NCI-H1048 (cell line): ENCODE results near the gene KATNAL1.

ENCODE experiments used
- DNase-seq: peaks from one replicate; lab custom pipeline; 2025; lab: John Stamatoyannopoulos, UW

Gene KATNAL1

GRCh38 chr13:30307194-30307970 is at the start of gene KATNAL1:
TSS of gene KATNAL1 (minus strand) at chr13:30307551. CDS start at chr13:30283777, 23,774 bp downstream.
- DNase-seq: peak; percentile 44

- DNase-seq: no peak
Measured at GRCh38 chr13:30355839-30356238, 48.5 kb upstream of the KATNAL1 start.

DNA sequence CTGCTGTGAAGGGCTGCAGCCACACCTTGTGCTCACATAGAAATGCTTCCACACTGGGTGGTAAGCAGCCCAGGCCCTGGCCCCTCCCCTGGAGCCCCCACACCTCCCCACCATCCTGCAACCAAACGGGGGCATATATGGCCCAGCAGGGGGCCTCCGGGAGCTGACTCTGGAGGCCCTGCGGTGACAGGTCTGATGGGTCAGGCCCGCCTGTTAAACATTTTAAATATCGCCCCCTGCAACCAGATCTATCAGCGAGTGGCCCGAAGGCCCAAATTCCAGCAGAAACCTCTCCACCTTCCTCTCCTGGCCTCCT is 48.0 kb upstream of the KATNAL1 start:
- DNase-seq: no peak

DNA sequence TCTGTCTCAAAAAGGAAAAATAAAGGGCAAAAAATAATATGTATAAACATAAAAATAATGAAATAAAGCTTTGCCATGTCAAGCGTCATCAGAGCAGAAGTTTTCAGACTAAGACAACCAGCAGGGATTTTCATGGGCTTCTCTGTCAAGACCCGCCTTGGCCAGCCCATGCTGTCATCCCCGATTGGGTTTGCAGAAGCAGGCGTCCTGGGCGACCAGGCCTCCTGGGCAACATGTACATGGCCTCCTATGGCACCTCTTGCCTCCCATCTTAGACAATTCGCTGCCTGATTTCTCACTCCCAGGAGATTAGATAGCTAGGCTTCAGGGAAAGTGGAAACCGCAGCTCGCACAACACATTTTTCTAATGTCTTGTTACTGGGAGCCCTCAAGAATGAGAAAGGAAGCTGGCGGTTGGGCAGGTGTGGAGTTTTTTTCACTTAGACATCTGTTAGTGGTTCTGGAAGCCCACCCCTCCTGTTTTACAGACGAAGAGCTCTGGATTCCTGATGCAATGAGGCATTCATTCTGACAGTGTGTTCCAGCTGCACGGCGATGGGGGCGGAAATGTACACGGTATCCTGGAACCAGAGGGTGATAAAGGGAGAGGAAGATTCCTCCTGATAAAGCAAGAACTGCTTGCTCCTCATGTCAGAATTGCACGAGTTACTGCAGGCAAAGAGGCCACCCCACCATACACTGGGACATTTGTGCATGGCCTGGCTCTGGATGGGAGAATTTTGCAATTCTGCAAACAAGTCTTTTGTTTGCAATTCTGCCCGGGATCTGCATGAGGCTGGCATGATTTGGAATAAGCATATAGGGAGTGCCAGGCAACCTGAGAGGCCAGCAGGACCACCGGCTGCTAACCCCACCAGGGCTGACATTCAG is 47.4 kb upstream of the KATNAL1 start:
- no peak for DNase-seq

DNA sequence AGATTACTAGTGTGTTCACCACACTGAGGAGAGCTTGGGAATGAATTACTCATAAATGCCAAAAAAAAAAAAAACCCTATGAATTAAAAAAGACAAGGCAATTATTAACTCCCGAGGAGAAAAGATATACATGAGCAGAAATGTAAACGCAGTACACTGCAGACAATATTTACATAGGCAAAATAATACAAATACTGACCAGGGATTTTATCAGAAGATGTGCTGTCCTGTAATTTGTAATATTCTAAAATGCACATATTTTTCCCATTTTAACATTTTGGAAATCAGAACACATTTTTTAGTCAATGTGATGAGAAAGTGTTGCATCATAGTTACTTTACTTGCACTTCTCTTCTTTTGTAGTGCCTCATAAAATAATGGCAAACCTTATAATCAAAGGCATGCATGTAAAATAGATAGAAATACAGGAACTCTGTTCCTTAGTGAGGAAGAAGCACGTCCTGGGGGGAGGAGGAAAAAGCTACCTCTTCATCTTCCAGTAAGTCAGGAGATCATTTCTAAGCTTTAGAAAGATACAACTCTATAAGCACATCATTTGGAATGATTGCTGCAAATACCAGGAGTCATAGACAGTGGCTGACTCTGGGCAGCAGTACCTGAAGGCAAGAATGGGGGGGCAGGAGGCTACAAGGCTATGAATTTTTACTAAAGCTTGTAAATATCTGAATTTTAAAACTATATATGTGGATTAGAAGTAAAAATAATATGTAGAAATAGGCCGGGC is 46.3 kb upstream of the KATNAL1 start:
- DNase-seq: no peak

DNA sequence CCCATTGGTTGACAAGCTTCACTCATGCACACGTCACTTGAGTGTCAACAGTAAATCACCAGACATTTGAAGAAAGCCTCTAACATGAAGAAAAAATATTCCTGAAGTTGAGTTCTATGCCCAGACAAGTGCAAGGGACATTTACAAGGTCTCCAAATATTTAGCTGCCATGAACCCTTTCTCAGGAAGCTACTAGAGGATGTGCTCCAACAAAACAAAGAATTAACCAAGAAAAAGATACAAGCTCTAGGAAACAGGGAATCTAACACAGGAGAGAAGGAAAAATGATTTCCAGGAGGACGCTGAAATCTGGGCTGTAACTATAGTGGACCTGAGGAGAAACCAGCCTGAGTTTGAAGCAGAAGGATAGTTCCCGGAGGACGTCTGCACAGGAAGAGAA is 45.7 kb upstream of the KATNAL1 start:
- DNase-seq: no peak

DNA sequence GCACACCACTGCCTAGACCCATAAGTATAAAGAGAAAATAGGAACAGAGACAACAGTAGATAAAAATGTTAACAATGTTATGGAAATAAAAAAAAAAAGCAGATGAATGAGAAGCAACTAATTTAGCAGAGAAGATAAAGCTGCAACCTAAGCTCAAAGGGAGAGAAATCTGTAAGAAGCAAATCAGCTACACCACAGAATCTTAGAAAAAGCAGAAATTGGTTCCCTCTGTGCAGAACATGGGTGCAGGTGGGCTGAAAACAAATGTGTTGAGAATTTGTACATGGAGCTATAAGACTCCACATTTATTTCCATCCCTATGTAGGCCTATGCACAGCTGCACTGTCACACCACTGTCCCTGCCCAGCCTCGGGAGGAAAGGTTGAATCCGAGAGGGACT is 44.8 kb upstream of the KATNAL1 start:
- no peak for DNase-seq

- DNase-seq: no peak
Measured at GRCh38 chr13:30346789-30347167, 39.4 kb upstream of the KATNAL1 start.

- no peak for DNase-seq
Measured at GRCh38 chr13:30346153-30346788, 38.9 kb upstream of the KATNAL1 start.

DNA sequence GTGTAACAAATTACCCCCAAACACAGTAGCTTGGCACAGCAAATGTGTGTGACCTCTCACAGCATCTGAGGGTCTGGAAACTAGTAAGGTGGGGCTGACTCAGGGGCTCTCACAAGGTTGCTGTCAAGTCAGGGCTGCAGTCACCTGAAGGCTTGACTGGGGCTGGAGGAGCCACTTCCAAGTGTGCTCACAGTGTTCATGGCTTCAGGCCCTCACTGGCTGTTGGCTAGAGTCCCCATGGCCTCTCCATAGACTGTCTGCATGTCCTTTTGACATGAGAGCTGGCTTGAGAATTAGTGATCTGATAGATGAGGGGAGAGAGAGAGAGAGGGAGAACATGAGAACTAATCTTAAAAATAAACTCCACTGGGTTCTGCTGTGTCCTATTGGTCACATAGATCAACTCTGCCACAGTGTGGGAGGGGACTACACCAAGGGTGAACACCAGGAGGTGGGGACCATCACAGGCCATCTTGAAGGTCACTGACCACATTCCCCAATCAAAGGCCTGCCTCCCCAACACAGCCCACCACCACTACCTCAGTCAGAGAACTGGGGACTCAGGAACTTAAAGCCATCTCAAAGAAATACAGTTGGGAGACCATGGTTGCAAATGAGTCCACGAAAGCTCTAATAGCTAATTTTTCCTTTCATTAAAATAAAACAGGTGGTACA is 38.2 kb upstream of the KATNAL1 start:
- DNase-seq: no peak

DNA sequence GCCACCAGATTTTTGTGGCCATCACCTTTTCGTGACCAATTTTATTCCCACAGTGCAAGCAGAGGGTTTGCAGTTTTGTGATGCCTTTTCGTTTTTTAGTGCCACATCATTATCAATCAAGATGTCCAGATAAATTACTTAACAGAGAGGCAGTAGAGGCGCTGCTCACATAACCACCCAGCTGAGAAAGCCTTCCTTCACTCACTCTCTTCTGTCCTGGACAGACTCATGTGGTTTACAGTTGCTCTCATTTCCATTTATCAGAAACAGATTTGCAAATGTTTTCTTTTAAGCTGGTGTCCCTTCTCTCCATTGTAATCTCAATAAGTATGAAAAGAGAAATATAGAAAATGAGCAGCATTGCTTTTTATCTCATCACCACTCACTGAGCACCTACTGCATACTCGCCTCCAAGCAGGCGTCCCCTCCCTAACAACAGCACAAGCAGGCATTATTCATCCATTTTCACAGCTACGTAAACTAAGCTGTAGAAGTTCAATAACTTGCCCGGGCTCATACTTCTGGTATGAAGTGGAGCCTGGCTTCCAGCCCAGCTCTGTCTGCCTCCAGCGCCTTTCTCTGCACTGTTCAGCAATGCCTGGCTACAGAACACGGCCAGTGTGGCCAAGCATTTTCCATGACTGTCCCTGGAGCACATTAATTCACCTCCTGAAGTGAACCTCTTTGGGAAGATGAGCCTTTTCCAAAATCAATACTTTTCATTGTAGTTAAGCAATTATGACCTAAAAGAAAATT is 34.6 kb upstream of the KATNAL1 start:
- DNase-seq: no peak

DNA sequence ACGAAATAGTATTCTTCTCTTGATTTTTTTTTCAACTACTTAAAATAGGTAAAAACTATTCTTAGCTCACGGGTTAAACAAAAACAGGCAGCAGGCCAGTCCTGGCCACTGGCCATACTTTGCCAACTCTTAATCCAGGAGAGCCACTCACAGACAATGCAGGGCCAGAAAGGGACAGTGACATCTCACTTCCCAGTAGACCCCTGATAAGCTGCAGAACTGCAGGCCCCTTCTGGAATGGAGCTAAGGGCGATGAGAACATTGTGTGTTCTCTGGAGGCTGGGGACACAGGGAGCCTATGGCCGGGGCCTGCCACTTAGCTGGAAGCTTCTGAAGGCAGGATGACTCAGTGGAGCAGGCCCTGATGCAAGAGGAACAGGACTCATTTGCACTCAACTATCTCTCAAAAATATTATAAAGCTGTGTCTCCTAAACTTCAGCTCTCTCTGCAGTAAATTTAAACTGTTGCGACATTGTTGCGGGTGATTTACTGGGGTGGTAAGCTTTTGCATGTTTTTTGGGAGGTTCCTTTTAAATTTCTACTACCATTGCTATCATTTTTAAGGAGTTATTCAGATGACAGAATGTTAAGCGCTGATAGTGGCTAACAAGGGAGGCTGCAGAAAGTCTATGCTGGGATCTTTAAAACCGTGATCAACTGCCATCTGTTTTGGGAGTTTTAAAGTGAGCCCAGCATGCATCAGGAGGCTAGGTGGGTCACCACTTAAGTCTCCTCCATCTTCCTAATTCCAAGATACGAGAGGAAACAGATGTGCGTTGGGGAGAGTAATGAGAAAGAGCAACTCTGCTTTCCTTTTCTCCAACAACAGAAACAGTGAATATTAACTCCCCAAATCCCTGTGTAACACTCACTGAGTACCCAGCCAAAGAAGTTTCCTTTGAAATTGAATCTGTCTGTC is 33.2 kb upstream of the KATNAL1 start:
- no peak for DNase-seq

DNA sequence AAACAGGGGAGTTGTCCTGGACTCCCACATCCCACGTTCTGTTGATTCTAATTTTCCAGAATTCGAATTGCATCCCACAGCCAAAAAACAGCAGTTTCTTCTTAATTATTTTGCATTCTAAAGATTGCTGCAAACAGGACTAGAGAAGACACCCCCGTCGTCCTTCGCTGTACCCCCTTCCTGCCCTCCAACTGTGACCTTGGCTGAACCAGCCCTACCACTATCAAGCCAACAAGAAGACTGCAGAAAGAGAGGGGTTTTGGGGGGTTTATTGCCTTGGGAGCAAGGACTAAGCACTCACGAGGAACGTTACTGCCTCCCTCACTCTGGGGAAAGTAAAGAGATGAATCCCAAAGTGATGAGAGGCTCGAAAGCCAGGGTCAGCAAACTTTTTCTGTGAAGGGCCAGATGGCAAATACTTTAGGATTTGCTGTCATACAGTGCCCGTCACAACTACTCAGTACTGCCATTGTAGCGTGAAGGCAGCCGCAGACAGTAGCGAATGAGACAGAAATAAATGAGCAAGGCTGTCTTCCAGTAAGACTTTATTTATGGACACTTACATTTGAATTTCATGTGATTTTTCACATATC is 32.5 kb upstream of the KATNAL1 start:
- DNase-seq: no peak

- no peak for DNase-seq
Measured at GRCh38 chr13:30338952-30339351, 31.6 kb upstream of the KATNAL1 start.

- no peak for DNase-seq
Measured at GRCh38 chr13:30338331-30338851, 31.0 kb upstream of the KATNAL1 start.

- no peak for DNase-seq
Measured at GRCh38 chr13:30337061-30337610, 29.8 kb upstream of the KATNAL1 start.

DNA sequence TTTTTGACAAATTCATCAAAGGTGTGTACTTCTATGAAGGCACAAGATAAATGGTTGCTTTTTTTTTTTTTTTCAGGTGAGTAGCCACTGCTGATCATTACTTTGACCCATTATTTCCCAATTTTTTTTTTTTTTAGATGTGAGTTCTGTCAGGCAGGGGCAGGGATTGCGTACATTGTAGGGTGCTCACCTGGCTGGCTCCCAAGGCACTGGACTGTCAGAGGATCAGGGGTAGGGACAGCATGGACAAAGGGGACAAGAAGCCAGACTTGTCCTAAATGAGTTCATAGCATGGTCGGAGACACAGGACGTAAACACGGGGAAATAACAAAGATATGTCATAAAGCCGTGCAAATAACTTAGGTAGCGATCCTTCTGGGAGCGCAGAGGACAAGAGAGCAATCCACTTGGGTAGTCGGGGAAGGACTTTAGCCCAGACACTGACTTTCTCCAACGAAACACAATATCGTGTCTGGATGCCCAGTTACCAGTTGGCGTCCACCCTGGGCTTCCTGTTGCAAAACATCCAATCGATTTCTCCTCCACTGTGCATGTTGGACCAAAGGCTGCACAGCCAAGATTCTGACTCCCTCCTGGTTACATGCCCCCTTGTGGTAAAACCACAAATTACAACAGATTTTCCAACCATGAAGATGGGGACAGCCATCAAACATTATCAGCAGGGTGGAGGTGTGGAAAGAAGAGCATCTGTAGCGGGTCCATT is 27.5 kb upstream of the KATNAL1 start:
- peak; percentile 6 for DNase-seq

DNA sequence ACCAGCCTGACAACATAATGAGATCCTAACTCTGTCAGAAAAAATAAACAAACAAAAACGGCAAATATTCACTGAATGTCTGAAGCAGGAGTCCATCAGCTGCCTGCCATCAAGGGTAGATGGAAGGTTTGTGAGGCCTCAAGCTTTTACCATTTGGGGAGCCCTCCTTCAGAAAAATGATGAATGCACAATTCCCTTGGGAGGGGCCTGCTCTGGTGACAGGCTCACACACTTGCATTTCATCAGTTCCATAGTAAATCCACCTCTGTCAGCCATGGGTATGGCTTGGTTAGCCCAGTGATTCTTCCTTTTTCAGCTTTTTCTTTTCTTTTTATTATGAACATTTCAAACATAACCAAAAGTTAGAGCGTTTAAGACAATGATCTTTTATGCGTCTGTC is 26.3 kb upstream of the KATNAL1 start:
- DNase-seq: no peak
